ENCODE data around the gene SLC2A5. TPM values are rescaled to one million over a fixed set of nuclear protein-coding genes. Genes with fewer than 3 reads are reported as not detected.

The SLC2A5 gene
- total RNA-seq, 1 donor from 2014 or later = not detected

DNA sequence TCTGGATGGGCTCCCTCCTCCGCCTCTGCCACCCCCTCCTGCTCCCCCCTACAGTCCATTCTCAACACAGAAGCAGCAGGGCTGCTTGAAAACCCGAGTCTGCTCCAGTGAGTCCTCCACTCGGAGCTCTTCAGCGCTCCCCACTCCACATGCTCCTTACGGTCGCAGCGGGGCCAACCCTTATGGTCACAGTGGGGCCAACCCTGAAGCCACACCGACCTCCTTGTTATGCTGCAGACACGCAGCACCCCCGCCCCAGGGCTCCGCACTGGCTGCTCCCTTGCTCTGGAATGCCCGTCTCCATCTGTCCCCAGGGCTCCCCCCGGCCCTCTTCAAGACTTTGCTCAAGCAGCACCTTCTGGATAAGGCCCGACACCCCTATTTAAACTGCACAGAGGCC lies 36.9 kb upstream of the SLC2A5 start:
- Mint-ChIP-seq H3K9me3 (ENCODE audit: unreplicated experiment) (no peaks in the 10 kb centered on the region), H3K4me3 (ENCODE audit: unreplicated experiment) (no peak overlapping the region), H3K4me1 (ENCODE audit: unreplicated experiment) (peaks cover 2% of the 10 kb centered on the region), H3K27me3 (ENCODE audit: unreplicated experiment) (peaks cover 3% of the 10 kb centered on the region), H3K36me3 (ENCODE audit: unreplicated experiment) (no peaks in the 10 kb centered on the region), H3K27ac (ENCODE audit: unreplicated experiment) (no peak overlapping the region)
- no peak for TF ChIP-seq CTCF (IDR thresholded peaks at IDR 0.05)
- DNase-seq (ENCODE audit: extremely low spot score, unreplicated experiment) = no peak

- Mint-ChIP-seq H3K4me1 (ENCODE audit: unreplicated experiment) (peaks cover 2% of the 10 kb centered on the region), H3K27ac (ENCODE audit: unreplicated experiment) (no peak overlapping the region), H3K36me3 (ENCODE audit: unreplicated experiment) (no peaks in the 10 kb centered on the region), H3K27me3 (ENCODE audit: unreplicated experiment) (peaks cover 3% of the 10 kb centered on the region), H3K9me3 (ENCODE audit: unreplicated experiment) (no peaks in the 10 kb centered on the region), H3K4me3 (ENCODE audit: unreplicated experiment) (no peak overlapping the region)
- DNase-seq (ENCODE audit: extremely low spot score, unreplicated experiment) = no peak
- no peak for TF ChIP-seq CTCF (IDR thresholded peaks at IDR 0.05)
Observed at GRCh38 chr1:9105336-9105867, 36.0 kb upstream of the SLC2A5 start.

- no peak for DNase-seq (ENCODE audit: extremely low spot score, unreplicated experiment)
- TF ChIP-seq CTCF (IDR thresholded peaks at IDR 0.05) = peak; percentile 89
- Mint-ChIP-seq H3K4me1 (ENCODE audit: unreplicated experiment) (no peaks in the 10 kb centered on the region), H3K27me3 (ENCODE audit: unreplicated experiment) (peaks cover 3% of the 10 kb centered on the region), H3K27ac (ENCODE audit: unreplicated experiment) (no peak overlapping the region), H3K36me3 (ENCODE audit: unreplicated experiment) (no peaks in the 10 kb centered on the region), H3K4me3 (ENCODE audit: unreplicated experiment) (no peak overlapping the region), H3K9me3 (ENCODE audit: unreplicated experiment) (no peaks in the 10 kb centered on the region)
Observed at GRCh38 chr1:9101510-9102146, 32.2 kb upstream of the SLC2A5 start.

- no peak for TF ChIP-seq CTCF (IDR thresholded peaks at IDR 0.05)
- H3K4me1 Mint-ChIP-seq (ENCODE audit: unreplicated experiment) = no peaks in the 10 kb centered on the region
- no peak overlapping the region for H3K4me3 Mint-ChIP-seq (ENCODE audit: unreplicated experiment)
- H3K27ac Mint-ChIP-seq (ENCODE audit: unreplicated experiment) = no peak overlapping the region
- H3K9me3 Mint-ChIP-seq (ENCODE audit: unreplicated experiment) = peaks cover 5% of the 10 kb centered on the region
- DNase-seq (ENCODE audit: extremely low spot score, unreplicated experiment) = no peak
- no peaks in the 10 kb centered on the region for H3K36me3 Mint-ChIP-seq (ENCODE audit: unreplicated experiment)
- peaks cover 4% of the 10 kb centered on the region for H3K27me3 Mint-ChIP-seq (ENCODE audit: unreplicated experiment)
Observed at GRCh38 chr1:9100471-9101043, 31.1 kb upstream of the SLC2A5 start.

- Mint-ChIP-seq H3K4me3 (ENCODE audit: unreplicated experiment) (no peak overlapping the region), H3K4me1 (ENCODE audit: unreplicated experiment) (no peaks in the 10 kb centered on the region), H3K27me3 (ENCODE audit: unreplicated experiment) (peaks cover 8% of the 10 kb centered on the region), H3K36me3 (ENCODE audit: unreplicated experiment) (no peaks in the 10 kb centered on the region), H3K9me3 (ENCODE audit: unreplicated experiment) (peaks cover 8% of the 10 kb centered on the region), H3K27ac (ENCODE audit: unreplicated experiment) (no peak overlapping the region)
- DNase-seq (ENCODE audit: extremely low spot score, unreplicated experiment) = no peak
- TF ChIP-seq CTCF (IDR thresholded peaks at IDR 0.05) = no peak
Observed at GRCh38 chr1:9099555-9099954, 30.1 kb upstream of the SLC2A5 start.
